Mammary epithelial cell (primary cell): ENCODE measurements around the gene THSD7A.

ENCODE experiments used
- EZH2 ChIP-seq: IDR thresholded peaks from 2 replicates; pipeline ENCODE4 v1.6.1; 2012; ENCODE audit warnings: low read length, inconsistent platforms, borderline replicate concordance
- TF ChIP-seq, protein P1 (sequence below), 2 donors: IDR thresholded peaks in 1 of 2; conservative IDR thresholded peaks in 1 of 2; 2 replicates each; pipeline ENCODE4 v1.5.1; 2011 to 2012; ENCODE audit warnings: inconsistent platforms in 2 of 2, low read length in 2 of 2, mild to moderate bottlenecking in 2 of 2, control low read depth in 1 of 2, low read depth in 1 of 2; ENCODE audit not compliant: insufficient read depth in 1 of 2; ENCODE audit errors: extremely low read depth in 1 of 2

DNA sequence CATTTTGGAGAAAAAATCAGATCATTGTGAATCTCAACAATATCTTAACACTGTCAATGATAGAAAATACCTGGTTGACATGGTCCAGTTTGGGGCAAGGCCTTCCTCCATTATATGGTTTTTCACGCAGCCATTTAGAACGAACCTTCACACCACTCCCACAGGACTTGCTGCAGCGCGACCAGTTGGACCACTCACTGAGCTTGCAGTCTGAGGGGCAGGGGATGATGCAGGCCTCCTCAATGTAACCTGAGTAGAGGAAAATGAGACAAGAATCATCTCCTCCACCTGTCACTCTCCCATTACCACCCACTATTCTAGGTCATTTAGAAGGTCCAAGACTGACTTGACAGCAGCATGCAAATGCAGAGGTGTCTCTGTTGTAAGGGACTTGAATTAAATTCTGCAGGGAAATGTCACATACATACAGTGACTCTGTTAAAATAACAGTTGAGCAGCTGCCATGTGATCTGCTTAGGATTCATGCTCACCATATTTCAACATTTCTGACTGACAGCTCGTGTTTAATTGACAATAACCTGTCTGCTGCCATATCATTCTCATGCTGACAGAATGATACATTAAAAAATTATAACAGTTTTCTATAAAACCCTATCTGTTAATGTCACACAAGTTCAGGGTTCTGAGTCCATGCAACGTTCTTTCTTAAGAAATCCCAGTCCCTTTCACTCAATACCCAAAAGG, 403.0 kb downstream of the THSD7A start:
- TF ChIP-seq, protein P1, sequence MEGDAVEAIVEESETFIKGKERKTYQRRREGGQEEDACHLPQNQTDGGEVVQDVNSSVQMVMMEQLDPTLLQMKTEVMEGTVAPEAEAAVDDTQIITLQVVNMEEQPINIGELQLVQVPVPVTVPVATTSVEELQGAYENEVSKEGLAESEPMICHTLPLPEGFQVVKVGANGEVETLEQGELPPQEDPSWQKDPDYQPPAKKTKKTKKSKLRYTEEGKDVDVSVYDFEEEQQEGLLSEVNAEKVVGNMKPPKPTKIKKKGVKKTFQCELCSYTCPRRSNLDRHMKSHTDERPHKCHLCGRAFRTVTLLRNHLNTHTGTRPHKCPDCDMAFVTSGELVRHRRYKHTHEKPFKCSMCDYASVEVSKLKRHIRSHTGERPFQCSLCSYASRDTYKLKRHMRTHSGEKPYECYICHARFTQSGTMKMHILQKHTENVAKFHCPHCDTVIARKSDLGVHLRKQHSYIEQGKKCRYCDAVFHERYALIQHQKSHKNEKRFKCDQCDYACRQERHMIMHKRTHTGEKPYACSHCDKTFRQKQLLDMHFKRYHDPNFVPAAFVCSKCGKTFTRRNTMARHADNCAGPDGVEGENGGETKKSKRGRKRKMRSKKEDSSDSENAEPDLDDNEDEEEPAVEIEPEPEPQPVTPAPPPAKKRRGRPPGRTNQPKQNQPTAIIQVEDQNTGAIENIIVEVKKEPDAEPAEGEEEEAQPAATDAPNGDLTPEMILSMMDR (conservative IDR thresholded peaks at IDR 0.05 in 1 of 2, IDR thresholded peaks at IDR 0.05 in 1 of 2; ENCODE audit: extremely low read depth in 1 of 2, insufficient read depth in 1 of 2, low read depth in 1 of 2, low read length in 2 of 2), result no peak
- TF ChIP-seq EZH2, result no peak
